Neural progenitor cell (in vitro differentiated cells): ENCODE results near the gene ALG12. TPM values are rescaled to one million over a fixed set of nuclear protein-coding genes. Genes with fewer than 3 reads are reported as not detected.
A peak's percentile ranks its signal among the peaks of the same experiment; 100 is the strongest.

ENCODE experiments used
- DNase-seq: peaks from one replicate; pipeline ENCODE4 v3.0.0-alpha.2; 2016; ENCODE audit warnings: low spot score
- H2AFZ ChIP-seq: fragments of 200-600 bp; sonication (generic); replicated peaks from 2 replicates; pipeline ENCODE4 v1.6.1; 2016; ENCODE audit warnings: antibody characterized with exemption
- H3F3A ChIP-seq: fragments of 200-600 bp; sonication (generic); 2 replicates; pipeline ENCODE4 v1.6.1; 2016; ENCODE audit warnings: antibody characterized with exemption, low read depth
- H3K27ac ChIP-seq: fragments of 200-600 bp; sonication (generic); 2 replicates; pipeline ENCODE4 v1.5.1; 2016; ENCODE audit warnings: mild to moderate bottlenecking
- H3K27me3 ChIP-seq: fragments of 200-600 bp; sonication (generic); 2 replicates; pipeline ENCODE4 v1.6.1; 2016; ENCODE audit warnings: mild to moderate bottlenecking, moderate library complexity
- H3K36me3 ChIP-seq: fragments of 200-600 bp; sonication (generic); 2 replicates; pipeline ENCODE4 v1.5.1; 2016
- H3K4me1 ChIP-seq: fragments of 200-600 bp; sonication (generic); 2 replicates; pipeline ENCODE4 v1.6.1; 2016; ENCODE audit warnings: mixed run types
- H3K4me2 ChIP-seq: fragments of 200-600 bp; sonication (generic); 2 replicates; pipeline ENCODE4 v1.6.1; 2016
- H3K4me3 ChIP-seq: fragments of 200-600 bp; sonication (generic); 2 replicates; pipeline ENCODE4 v1.5.1; 2016
- H3K79me2 ChIP-seq: fragments of 200-600 bp; sonication (generic); 2 replicates; pipeline ENCODE4 v1.6.1; 2016; ENCODE audit warnings: low read depth
- H3K9ac ChIP-seq: fragments of 200-600 bp; sonication (generic); 2 replicates; pipeline ENCODE4 v1.6.1; 2016
- H3K9me3 ChIP-seq: fragments of 200-600 bp; sonication (generic); 2 replicates; pipeline ENCODE4 v1.5.1; 2016; ENCODE audit warnings: low read depth
- H4K20me1 ChIP-seq: fragments of 200-600 bp; sonication (generic); 2 replicates; pipeline ENCODE4 v1.6.1; 2016; ENCODE audit warnings: low read depth
- H3K27ac Mint-ChIP-seq: 3 replicates; pipeline ENCODE4 v1.8.0; 2021; ENCODE audit warnings: mixed read lengths
- H3K27me3 Mint-ChIP-seq: 2 replicates; pipeline ENCODE4 v1.8.0; 2022; ENCODE audit warnings: low read depth, mild to moderate bottlenecking, inconsistent platforms, moderate library complexity, mixed read lengths; ENCODE audit not compliant: insufficient read depth
- H3K36me3 Mint-ChIP-seq: 3 replicates; pipeline ENCODE4 v1.8.0; 2021; ENCODE audit warnings: mixed read lengths
- H3K4me1 Mint-ChIP-seq: 3 replicates; pipeline ENCODE4 v1.8.0; 2021; ENCODE audit warnings: mixed read lengths
- H3K4me3 Mint-ChIP-seq: 3 replicates; pipeline ENCODE4 v1.8.0; 2021; ENCODE audit warnings: mild to moderate bottlenecking, moderate library complexity, mixed read lengths
- H3K9me3 Mint-ChIP-seq: 3 replicates; pipeline ENCODE4 v1.8.0; 2020; ENCODE audit warnings: mixed read lengths
- CTCF ChIP-seq: fragments of 200-600 bp; sonication (generic); IDR thresholded peaks from 2 replicates; pipeline ENCODE4 v1.5.1; 2017; ENCODE audit warnings: antibody characterized with exemption, mild to moderate bottlenecking
- EZH2 ChIP-seq: fragments of 200-600 bp; sonication (generic); IDR thresholded peaks from 2 replicates; pipeline ENCODE4 v1.6.1; 2017; ENCODE audit warnings: antibody characterized with exemption, mild to moderate bottlenecking, moderate library complexity
- EZH2phosphoT487 ChIP-seq: fragments of 200-600 bp; sonication (generic); IDR thresholded peaks from 2 replicates; pipeline ENCODE4 v1.6.1; 2017; ENCODE audit warnings: antibody characterized with exemption
- total RNA-seq: library from RNA; depleted of rRNA; stranded (reverse); fragments of >200 nt; gene quantifications from 2 replicates; pipeline ENCODE4 v1.2.3, GENCODE V29; 2015; ENCODE audit warnings: low replicate concordance

ALG12 gene
- total RNA-seq: 4.9 and 14.2 TPM in 2 replicates

GRCh38 chr22:49917974-49918910, at the start of gene ALG12, which contains the start of gene CRELD2:
TSS of gene ALG12 (minus strand) at chr22:49918438. CDS start at chr22:49913765, 4,673 bp downstream.
TSS of gene CRELD2 (plus strand) at chr22:49918634. CDS start at chr22:49918770, 136 bp downstream.
- Histone ChIP-seq H3K4me1 (no peaks in the 10 kb centered on the region), H3K4me2 (peak within 1 kb of the TSS; percentile 99), H3K4me3 (peak within 1 kb of the TSS; percentile 84), H3K36me3 (no peaks in the 10 kb centered on the region), H3K9ac (peak within 1 kb of the TSS; percentile 83), H3K27me3 (peaks cover 8% of the 10 kb centered on the region), H3F3A (peaks cover 11% of the 10 kb centered on the region), H3K79me2 (peaks cover 11% of the 10 kb centered on the region), H3K9me3 (no peaks in the 10 kb centered on the region), H4K20me1 (peaks cover 16% of the 10 kb centered on the region), H3K27ac (peak within 1 kb of the TSS; percentile 95), H2AFZ (peak within 1 kb of the TSS; percentile 89)
- Mint-ChIP-seq H3K4me1 (peaks cover 14% of the 10 kb centered on the region), H3K36me3 (peaks cover 2% of the 10 kb centered on the region), H3K4me3 (peak within 1 kb of the TSS; percentile 92), H3K9me3 (no peaks in the 10 kb centered on the region), H3K27me3 (peaks cover 6% of the 10 kb centered on the region), H3K27ac (no peak within 1 kb of the TSS)
- peak; percentile 99 for DNase-seq
- no peak for TF ChIP-seq CTCF
- no peak for TF ChIP-seq EZH2phosphoT487
- TF ChIP-seq EZH2: no peak

GRCh38 chr22:49967706-49968208, 49.5 kb upstream of the ALG12 start:
- H3K27ac ChIP-seq: no peak overlapping the region
- DNase-seq: peak; percentile 13
- H3F3A ChIP-seq: peaks cover 6% of the 10 kb centered on the region
- H3K9ac ChIP-seq: no peak overlapping the region
- no peak overlapping the region for H3K4me2 ChIP-seq
- Mint-ChIP-seq H3K4me3 (no peak overlapping the region), H3K27ac (peak overlapping the region; percentile 43), H3K4me1 (peaks cover 12% of the 10 kb centered on the region), H3K9me3 (no peaks in the 10 kb centered on the region), H3K27me3 (peaks cover 12% of the 10 kb centered on the region), H3K36me3 (peaks cover 4% of the 10 kb centered on the region)
- peaks cover 14% of the 10 kb centered on the region for H3K4me1 ChIP-seq
- no peak overlapping the region for H2AFZ ChIP-seq
- H3K36me3 ChIP-seq: no peaks in the 10 kb centered on the region
- H4K20me1 ChIP-seq: peaks cover 46% of the 10 kb centered on the region
- H3K79me2 ChIP-seq: peaks cover 12% of the 10 kb centered on the region
- TF ChIP-seq EZH2 (no peak), CTCF (no peak), EZH2phosphoT487 (no peak)
- H3K4me3 ChIP-seq: no peak overlapping the region
- H3K9me3 ChIP-seq: no peaks in the 10 kb centered on the region
- peaks cover 30% of the 10 kb centered on the region for H3K27me3 ChIP-seq

- no peak overlapping the region for H3K4me3 ChIP-seq
- Mint-ChIP-seq H3K27ac (no peak overlapping the region), H3K9me3 (no peaks in the 10 kb centered on the region), H3K27me3 (peaks cover 12% of the 10 kb centered on the region), H3K4me1 (peaks cover 12% of the 10 kb centered on the region), H3K4me3 (no peak overlapping the region), H3K36me3 (peaks cover 4% of the 10 kb centered on the region)
- H4K20me1 ChIP-seq: peaks cover 53% of the 10 kb centered on the region
- H2AFZ ChIP-seq: no peak overlapping the region
- TF ChIP-seq EZH2phosphoT487 (no peak), CTCF (no peak), EZH2 (no peak)
- H3F3A ChIP-seq: peaks cover 6% of the 10 kb centered on the region
- no peak overlapping the region for H3K4me2 ChIP-seq
- peak; percentile 51 for DNase-seq
- no peaks in the 10 kb centered on the region for H3K36me3 ChIP-seq
- H3K79me2 ChIP-seq: peaks cover 19% of the 10 kb centered on the region
- H3K27me3 ChIP-seq: peaks cover 23% of the 10 kb centered on the region
- peak overlapping the region; percentile 37 for H3K27ac ChIP-seq
- H3K9ac ChIP-seq: no peak overlapping the region
- peaks cover 19% of the 10 kb centered on the region for H3K4me1 ChIP-seq
- H3K9me3 ChIP-seq: no peaks in the 10 kb centered on the region
Measured at GRCh38 chr22:49966774-49967705, 48.8 kb upstream of the ALG12 start.
